HG03159 (cell line): ENCODE results near the gene SH3YL1.
A peak's percentile ranks its signal among the peaks of the same experiment; 100 is the strongest.

Source experiments
- ATAC-seq: cut with Tn5 transposase; IDR thresholded peaks from one replicate; pipeline ENCODE4 v1.9.1; 2021; ENCODE audit warnings: mild to moderate bottlenecking, moderate library complexity; ENCODE audit not compliant: unreplicated experiment

Gene SH3YL1

DNA sequence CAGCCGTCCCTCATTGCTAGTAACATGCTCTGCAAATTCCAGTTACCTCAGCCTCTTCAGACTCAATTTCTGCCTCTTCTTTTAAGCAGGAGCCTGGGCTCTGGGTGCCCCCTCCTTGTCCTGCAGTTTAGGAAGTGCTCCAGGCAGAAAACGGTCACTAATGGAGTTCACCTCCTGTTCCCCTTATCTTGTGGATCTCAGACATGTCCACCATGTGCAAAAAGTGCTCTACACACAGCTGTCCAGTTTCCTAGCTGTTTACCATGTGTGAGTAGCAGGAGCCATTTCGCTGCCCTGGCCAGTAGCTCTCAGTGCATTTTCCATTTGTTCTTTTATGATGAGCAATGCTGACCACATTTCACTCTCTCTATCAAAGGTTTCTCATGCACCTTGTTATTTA is 4.9 kb downstream of the SH3YL1 start:
- no peak for ATAC-seq

DNA sequence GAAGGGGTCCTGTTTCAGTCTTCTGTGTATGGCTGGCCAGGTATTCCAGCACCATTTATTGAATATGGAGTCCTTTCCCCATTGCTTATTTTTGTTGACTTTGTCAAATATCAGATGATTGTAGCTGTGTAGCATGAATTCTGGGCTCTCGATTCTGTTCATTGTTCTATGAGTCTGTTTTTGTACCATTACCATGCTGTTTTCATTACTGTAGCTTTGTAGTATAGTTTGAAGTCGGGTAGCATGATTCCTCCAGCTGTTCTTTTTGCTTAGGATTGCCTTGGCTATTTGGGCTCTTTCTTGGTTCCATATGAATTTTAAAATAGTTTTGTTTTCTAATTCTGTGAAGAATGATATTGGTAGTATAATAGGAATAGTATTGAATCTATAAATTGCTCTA is 6.0 kb downstream of the SH3YL1 start:
- no peak for ATAC-seq

DNA sequence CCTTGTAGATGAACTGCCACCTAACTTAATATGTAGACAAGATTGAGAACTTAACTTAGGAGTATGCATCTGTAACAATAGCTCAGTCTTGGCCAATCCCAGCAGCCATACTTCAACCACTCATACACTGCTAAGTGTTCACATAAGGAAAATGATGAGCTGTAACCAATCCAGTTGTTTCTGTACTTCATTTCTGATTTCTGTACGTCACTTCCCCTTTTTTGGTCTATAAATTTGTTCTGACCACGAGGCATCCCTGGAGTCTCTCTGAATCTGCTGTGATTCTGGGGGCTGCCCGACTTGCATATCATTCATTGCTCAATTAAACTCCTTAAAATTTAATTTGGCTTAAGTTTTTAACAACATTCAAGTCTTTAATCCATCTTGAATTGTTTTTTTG is 6.4 kb downstream of the SH3YL1 start:
- no peak for ATAC-seq

DNA sequence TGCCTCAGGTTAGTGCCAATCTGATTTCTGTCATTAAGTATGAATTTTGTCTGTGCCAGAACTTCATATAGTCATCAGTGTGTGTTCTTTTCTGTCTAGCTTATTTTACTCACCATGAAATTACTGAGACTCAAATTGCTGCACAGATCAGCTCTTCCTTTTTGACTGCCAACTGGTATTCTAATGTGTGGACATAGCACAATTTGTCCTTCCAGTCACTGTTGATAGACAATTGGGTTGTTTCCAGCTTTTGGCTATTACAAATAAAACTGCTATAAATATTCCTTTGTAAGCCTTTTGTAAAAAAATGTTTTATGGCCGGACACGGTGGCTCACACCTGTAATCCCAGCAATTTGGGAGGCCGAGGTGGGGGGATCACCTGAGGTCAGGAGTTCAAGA is 7.7 kb downstream of the SH3YL1 start:
- no peak for ATAC-seq

DNA sequence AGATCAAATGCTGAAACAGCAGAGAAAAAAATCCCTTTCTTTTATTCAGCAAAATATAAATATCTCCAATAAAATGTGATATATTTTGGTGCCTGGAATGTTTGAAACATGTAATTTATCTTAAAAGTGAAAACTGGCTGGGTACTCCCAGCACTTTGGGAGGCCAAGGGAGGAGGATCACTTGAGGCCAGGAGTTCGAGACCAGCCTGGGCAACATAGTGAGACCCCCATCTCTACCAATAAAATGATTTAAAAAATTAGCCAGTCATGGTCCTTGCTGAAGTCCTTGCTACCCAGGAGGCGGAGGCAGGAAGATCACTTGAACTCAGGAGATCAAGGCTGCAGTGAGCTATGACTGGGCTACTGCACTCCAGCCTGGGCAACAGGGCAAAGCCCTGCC is 8.6 kb downstream of the SH3YL1 start:
- ATAC-seq, result no peak

DNA sequence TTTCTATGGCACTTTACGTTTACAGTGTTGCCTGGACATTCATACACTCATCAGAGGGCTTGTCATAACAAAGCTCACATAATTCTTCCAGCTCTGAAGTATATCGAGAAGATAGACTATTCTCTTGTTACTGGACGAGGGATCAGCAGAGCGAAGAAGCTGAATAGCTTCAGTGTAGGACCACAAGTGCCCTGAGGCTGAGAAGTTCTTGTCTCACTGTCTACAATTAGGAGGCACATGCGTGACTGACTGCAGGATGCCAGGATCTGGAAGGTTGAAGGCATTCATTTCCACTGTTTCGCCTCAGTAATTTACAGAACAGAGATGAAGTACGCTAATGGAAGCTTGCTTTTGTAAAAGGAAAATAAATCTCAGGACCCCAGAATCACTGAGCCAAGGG is 9.6 kb downstream of the SH3YL1 start:
- no peak for ATAC-seq

DNA sequence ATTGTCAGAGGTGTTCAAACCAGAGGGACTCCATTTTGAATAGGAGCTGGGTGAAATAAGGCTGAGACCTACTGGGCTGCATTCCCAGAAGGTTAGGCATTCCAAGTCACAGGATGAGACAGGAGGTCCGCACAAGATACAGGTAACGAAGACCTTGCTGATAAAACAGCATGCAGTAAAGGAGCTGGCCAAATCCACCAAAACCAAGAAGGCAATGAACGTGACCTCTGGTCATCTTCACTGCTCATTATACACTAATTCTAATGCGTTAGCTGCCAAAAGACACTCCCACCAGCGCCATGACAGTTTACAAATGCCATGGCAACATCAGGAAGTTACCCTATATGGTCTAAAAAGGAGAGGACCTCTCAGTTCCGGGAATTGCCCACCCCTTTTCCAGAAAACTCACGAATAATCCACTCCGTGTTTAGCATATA is 10.6 kb downstream of the SH3YL1 start:
- ATAC-seq, result no peak

DNA sequence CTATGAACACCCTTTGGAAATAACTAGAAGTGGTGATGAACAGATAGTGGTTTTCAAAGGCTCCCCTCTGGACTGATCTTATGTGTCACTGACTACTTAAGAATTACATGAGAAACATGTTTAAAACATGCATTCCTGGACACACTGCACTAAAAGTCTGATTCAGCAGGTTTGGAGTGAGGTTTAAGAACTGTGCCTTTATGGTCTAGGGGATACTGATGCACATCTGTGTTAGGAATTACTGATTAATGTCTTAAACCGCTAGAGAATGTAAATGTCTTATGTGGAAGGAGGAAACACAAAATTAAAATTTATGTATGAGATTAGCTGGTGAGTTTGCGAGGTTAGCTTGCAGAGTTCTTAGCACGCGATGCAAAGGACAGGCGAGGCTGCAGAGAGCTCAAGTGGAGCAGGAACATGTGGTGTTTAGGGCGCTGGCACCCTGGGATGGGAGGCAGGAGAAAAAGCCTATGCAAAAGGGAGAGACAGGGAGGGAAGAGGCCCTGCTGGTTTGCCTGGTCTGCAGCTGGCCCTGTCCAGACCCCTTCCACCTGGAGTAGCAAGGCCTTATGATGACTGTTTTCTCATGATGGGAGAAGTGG is 11.7 kb downstream of the SH3YL1 start:
- no peak for ATAC-seq

DNA sequence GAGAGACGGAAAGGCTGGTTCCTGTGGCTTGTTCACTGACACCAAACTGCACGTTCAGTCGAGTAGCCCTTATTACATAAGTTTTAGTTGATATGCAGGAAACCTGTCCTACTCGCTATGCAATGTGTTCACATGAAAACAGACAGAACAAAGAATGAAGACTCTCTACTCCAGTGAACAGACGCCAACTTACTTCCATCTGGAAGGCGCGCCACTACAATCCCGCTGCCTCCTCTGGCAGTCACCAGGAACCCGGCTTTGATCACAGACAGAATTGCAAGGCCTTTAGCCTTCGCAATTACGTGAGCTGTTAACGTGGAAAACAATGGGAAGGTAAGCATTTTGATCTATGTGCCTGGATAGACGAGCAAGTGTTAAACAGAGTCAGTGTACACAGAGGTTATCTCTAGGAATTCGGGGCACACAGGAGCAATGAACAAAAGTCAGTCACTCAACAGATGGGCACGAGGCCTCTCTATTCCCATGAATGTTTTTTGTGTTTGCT is 14.2 kb downstream of the SH3YL1 start:
- no peak for ATAC-seq

DNA sequence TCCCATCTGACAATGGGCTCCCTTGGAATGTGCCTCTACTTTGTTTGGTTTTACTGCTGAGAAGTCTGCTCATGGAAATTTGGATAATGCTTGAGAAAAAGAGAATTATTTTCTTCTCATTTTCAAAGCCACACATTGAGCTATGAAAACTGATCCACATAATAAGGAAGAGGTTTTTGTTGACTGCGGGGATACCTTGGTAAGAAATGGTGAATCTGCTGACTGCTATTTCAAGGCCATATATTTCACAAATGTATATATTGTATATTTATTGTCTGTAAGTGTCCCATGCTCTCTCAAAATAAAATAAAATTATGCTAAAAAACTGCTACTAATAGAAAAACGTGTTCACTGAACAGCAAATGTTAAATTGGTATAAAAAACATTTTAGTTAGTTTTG is 15.1 kb downstream of the SH3YL1 start:
- ATAC-seq, result no peak

DNA sequence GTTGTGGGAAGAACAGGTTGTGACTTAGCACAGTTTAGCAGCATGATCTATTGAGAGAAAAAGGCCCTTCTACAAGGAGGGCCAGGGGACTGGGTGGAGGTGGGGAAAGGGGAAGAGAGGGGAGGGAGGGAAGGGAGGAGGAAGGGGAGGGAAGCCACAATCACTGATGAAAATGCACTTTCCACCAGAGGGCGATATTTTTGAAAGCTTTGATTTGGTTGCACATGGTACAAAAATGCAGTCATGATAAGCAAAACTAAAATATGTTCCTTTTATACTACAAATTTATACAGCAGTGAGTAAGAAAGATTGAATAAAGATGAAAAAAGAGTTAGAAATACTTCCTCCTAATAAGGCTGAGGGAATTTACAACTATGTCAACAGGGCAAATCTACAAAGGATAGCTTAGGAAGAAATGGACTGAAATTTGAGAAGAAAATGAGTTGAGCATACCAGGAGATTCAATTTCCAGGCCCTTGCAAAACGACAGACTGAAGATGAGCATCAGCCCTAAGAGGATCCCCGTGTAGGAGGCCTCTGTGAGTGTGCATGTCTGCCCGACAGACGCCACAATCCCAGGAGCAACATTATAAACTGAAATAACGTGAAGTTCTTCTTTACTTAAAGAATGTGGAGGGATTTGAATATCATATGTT is 17.2 kb downstream of the SH3YL1 start:
- peak; percentile 79 for ATAC-seq

DNA sequence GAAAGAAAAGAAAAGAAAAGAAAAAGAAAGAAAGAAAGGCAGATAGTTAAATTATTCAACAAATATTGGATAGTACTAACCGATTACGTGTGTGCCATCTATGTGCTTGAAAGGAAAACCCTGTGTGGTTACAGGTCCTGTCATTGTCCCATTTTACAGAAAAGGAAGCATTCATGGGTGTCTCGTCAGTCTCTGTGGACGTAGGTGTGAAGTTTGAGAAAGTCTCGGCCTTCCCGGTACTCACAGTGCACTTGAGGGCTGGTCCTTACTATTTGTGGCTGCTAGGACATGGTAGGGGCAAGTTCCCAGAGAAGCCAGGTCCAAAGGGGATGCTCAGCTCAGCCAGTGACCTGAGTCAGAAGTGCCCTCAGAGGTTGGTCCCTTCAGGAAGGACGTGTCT is 19.3 kb downstream of the SH3YL1 start:
- no peak for ATAC-seq

DNA sequence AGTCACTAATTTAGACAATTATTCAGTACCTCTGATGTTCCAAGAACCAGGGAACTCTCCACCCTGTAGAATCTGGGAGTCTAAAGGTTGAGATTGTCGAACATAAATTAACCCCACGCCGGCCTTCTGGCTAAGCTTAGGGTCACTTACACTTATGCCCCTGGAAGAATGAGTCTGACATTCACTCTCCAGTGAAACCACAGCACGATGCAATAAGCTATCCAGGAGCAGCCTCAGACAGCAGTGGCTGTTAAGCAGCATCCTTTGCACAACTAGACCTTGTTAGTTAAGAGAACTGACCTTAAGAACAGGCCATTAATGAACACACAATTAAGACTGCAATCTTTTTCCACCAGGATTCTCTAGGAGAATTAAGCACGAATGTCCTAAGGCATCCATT is 25.0 kb downstream of the SH3YL1 start:
- no peak for ATAC-seq

DNA sequence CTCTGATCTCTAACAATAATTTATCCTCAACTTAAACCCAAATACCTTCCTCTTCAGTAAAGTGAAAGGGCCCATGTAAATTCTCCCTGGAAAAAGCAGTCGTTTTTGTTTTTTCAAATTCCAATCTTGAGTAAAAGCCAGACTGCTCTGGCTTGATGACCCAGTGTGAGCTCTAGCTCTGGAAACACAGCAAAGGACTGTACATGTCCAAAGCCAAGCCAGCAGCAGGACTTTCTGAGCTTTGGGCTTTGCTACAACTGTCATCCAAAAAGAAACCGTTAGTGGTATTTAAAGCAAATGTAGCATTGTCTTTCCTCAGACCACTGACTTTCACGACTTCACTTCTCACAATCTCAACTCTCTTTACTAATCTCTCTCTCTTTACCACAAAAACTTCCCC is 25.4 kb downstream of the SH3YL1 start:
- ATAC-seq, result no peak

DNA sequence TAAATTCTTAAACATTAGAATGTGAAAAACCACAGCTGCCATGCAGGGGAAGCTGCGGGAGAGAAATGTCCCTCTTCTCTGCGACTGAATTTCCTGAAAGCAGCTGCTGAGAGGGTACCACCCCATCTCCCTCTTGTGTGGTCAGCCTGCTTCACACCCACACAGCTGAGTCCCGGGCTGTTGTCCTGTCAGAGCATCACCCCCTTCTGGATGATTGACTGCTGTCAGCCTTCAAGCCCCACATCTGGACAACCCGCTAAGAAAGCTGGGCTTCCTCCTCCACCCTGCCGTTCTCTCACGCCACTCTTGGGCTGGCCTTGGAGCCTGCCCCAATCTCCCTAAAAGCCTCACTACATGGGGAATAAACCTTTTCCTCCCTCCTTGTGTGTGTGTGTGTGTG is 26.0 kb downstream of the SH3YL1 start:
- no peak for ATAC-seq

DNA sequence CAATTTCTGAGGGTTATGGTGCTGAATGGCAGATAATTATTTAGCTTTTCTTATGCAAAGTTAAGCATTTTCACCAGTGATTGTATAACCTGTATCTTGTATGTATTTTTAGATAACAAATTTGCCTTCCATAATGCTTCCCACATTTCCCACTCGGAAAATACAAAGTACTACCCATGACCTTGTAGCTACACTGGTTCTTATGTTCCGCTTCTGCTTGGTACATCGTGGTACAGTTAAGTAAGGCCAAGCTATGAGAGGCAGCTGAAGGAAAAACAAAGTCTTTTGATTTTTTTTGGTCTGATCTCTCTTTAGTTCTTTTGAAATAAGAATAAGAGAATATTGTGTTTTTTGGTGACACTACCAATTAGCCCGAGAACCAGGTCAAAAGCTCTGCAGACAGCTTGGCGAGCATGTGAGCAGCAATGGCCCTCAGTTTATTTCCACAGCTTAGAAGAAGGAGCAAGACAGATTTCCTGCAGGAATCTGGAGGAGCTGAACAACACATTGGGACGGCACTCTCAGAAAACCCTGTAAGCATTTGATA is 26.8 kb downstream of the SH3YL1 start:
- ATAC-seq, result no peak

DNA sequence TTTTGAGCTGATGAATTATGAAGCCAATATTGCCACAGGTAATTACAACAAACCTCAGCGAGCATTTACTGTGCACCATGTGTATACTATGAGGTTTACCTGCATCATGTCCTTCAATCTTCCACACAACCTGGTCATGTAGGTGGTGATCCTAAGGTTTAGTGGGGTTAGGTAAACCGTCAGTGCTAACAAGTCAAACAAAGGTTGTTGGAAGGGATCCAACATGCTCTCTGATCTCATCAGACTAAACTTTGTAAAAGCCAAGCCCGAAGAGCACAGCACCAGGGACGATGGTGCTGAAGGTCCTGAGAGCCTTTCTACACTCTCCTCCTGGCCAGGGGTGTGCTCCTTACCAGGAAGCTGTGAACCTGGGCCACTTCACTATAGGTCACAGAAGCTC is 29.4 kb downstream of the SH3YL1 start:
- no peak for ATAC-seq

DNA sequence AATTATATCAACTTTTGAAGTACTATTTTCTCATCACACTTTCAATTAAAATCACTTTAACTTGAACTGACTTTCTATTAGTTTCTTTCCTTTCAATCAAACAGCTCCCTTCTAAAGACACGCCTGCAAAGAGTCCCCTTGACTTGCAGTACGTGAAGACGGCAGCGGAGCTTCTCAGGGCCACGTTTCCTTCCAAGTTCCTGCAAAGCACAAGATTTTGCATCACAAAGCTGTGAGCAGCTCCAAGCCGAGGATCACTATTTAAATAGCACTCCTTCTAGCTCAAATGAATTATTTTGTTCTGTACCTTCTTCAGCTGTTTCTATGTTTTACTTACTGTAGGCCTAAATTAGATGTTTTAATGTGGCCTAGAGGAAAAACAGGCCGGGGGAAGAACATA is 30.8 kb downstream of the SH3YL1 start:
- no peak for ATAC-seq

DNA sequence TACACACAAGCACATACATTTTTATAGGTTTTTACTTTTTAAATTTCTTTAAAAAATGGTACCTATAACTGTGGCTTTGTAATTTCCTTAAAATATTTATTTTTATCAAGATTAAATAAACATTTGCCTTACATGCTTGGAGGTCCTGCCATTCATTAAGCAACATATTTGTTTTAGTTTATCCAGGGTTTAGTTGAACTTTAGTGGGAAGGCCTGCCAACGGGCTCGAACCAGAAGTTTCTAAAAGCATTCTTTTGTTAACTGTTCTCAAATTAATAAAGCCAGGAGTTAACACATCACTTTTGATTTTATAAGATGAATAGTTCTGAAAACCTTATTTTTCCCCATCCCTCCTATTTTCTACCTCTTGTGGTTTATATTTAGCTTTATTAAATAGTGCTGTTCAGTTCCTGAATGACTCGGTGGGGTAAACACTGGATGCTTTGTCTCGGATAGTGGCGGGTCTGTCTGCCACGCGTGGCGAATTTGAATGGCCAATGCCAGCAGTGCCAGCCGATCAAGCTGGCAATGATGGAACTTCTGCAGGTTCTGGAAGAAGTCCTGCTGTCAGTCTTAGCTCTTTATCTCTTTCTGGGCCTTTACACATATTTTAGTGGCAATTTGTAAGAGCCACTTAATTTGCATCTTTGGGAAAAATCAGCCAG is 32.2 kb downstream of the SH3YL1 start:
- no peak for ATAC-seq

DNA sequence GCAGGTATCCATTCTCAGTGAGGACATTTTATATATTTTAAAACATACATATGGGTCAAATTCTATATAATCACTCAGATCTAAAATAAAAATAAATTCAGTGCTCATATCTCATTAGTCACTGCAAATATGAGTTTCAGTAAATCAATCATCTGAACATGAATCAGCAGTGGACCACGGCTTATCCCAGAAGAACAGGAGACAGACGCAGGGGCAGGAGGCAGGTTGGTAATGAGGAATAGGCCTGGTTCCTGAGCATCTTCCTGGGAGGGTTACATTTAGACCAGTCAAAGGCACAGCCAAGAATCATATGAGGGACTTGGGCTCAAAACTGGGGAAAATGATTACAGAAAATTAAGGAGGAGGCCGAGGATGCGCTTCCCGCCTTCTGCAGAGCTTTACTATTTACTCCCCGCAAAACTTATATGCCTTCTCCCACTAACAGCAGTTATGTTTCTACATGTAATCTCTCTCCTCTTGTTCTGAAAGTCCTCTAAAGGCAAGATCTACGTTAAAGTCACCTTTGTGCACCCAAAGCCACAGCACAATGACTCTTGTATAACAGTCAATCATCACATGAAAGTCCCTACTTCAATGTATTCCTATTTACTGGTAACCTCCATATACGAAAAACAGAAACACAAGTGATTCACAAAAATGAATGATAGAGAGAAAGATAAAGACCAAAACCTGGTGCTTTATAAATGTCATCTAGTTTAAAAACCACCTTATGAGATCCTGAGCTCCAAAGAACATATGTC is 35.1 kb downstream of the SH3YL1 start:
- ATAC-seq, result no peak

DNA sequence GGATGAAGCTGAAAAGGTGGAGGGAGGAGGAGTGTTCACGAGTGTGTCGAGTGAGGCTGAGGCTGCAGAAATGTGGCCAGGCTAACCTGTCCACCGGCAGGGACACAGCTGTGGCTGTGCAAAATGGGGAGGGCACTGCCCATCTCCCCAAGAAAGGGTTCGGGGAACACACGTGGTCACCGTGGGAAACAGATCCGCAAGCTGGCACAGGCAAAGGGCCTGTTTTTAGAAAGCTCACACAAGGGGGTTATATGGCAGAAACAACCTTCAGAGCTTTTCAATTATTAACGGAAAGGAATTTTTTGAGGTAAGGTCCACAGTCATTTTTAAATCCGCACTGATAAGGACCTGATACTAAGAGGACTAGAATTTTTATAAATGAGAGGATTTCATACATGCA is 35.7 kb downstream of the SH3YL1 start:
- no peak for ATAC-seq
